MM.1S (cell line): Measurements from ENCODE around the gene SH3BP2.

Experiments used
- DNase-seq: peaks from one replicate; pipeline ENCODE4 v3.0.0-alpha.2; 2015
- H2AFZ ChIP-seq: fragments of 300-600 bp; sonication (generic); 2 replicates; pipeline ENCODE4 v1.6.0; 2016; ENCODE audit warnings: antibody characterized with exemption, low read length
- H3F3A ChIP-seq: fragments of 300-600 bp; sonication (generic); 2 replicates; pipeline ENCODE4 v1.6.1; 2016; ENCODE audit warnings: mild to moderate bottlenecking, antibody characterized with exemption, low read length, moderate library complexity, mixed read lengths; ENCODE audit not compliant: insufficient read depth
- H3K27ac ChIP-seq: fragments of 300-600 bp; sonication (generic); 2 replicates; pipeline ENCODE4 v1.5.1; 2016; ENCODE audit warnings: mild to moderate bottlenecking, low read length
- H3K27me3 ChIP-seq: fragments of 300-600 bp; sonication (generic); replicated peaks from 2 replicates; pipeline ENCODE4 v1.6.0; 2016; ENCODE audit warnings: low read length; ENCODE audit not compliant: insufficient read depth
- H3K36me3 ChIP-seq: fragments of 300-600 bp; sonication (generic); replicated peaks from 2 replicates; pipeline ENCODE4 v1.6.1; 2016; ENCODE audit warnings: mild to moderate bottlenecking, low read length, mixed read lengths; ENCODE audit not compliant: insufficient read depth
- H3K4me1 ChIP-seq: fragments of 300-600 bp; sonication (generic); 2 replicates; pipeline ENCODE4 v1.6.1; 2016; ENCODE audit warnings: low read length, mixed read lengths
- H3K4me2 ChIP-seq: fragments of 300-600 bp; sonication (generic); 2 replicates; pipeline ENCODE4 v1.6.0; 2016; ENCODE audit warnings: low read depth, low read length
- H3K4me3 ChIP-seq: fragments of 300-600 bp; sonication (generic); 2 replicates; pipeline ENCODE4 v1.5.1; 2016; ENCODE audit warnings: low read length, mixed read lengths
- H3K79me2 ChIP-seq: fragments of 300-600 bp; sonication (generic); 2 replicates; pipeline ENCODE4 v1.6.1; 2016; ENCODE audit warnings: mixed run types, low read length, mixed read lengths
- H3K9ac ChIP-seq: fragments of 300-600 bp; sonication (generic); 2 replicates; pipeline ENCODE4 v1.6.1; 2016; ENCODE audit warnings: low read length, mixed read lengths
- H3K9me2 ChIP-seq: fragments of 300-600 bp; sonication (generic); replicated peaks from 2 replicates; pipeline ENCODE4 v1.6.1; 2016; ENCODE audit warnings: mild to moderate bottlenecking, low read length, mixed read lengths; ENCODE audit not compliant: insufficient read depth
- H3K9me3 ChIP-seq: fragments of 300-600 bp; sonication (generic); replicated peaks from 2 replicates; pipeline ENCODE4 v1.6.1; 2016; ENCODE audit warnings: mild to moderate bottlenecking, low read length, mixed read lengths; ENCODE audit not compliant: insufficient read depth
- H4K20me1 ChIP-seq: fragments of 300-600 bp; sonication (generic); 2 replicates; pipeline ENCODE4 v1.6.1; 2016; ENCODE audit warnings: mild to moderate bottlenecking, low read length, moderate library complexity, mixed read lengths; ENCODE audit not compliant: insufficient read depth
- EZH2 ChIP-seq: fragments of 300-600 bp; sonication (generic); optimal IDR thresholded peaks from 2 replicates; pipeline ENCODE3; 2017; ENCODE audit warnings: low read depth, mild to moderate bottlenecking, antibody characterized with exemption, low read length, mixed read lengths
- EZH2phosphoT487 ChIP-seq: fragments of 300-600 bp; sonication (generic); IDR thresholded peaks from 2 replicates; pipeline ENCODE4 v1.6.1; 2018; ENCODE audit warnings: antibody characterized with exemption, low read length
- TF ChIP-seq, protein P1 (sequence below): fragments of 300-600 bp; sonication (generic); IDR thresholded peaks from 2 replicates; pipeline ENCODE4 v1.5.1; 2016; ENCODE audit warnings: antibody characterized with exemption, low read length, mixed read lengths

Gene SH3BP2

DNA sequence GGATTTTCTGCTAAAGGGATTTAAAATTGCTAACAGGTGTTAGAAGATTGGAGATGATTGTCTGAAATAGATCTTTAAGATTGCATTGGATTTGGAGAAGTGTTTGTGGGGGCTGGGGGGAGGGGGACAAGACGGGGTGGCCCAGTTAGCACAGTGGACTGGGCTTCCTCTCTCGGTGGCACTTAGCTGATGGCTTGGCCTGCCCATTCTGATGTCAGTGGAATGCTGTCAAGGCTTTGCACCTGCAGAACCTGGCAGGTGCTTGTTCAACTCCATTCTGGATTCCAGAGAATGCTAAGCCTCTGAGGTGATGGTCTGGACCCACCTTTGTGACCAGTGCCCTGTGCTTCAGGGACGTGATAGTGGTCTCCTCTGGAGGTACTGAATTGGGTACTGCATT, 94.5 kb downstream of the SH3BP2 start:
- H4K20me1 ChIP-seq = no peaks in the 10 kb centered on the region
- H3K27ac ChIP-seq = no peak overlapping the region
- H3K27me3 ChIP-seq = no peaks in the 10 kb centered on the region
- H3K79me2 ChIP-seq = no peaks in the 10 kb centered on the region
- H3K4me2 ChIP-seq = no peak overlapping the region
- H3K9me3 ChIP-seq = no peaks in the 10 kb centered on the region
- H3K4me1 ChIP-seq = no peaks in the 10 kb centered on the region
- no peak for DNase-seq
- TF ChIP-seq, protein P1, sequence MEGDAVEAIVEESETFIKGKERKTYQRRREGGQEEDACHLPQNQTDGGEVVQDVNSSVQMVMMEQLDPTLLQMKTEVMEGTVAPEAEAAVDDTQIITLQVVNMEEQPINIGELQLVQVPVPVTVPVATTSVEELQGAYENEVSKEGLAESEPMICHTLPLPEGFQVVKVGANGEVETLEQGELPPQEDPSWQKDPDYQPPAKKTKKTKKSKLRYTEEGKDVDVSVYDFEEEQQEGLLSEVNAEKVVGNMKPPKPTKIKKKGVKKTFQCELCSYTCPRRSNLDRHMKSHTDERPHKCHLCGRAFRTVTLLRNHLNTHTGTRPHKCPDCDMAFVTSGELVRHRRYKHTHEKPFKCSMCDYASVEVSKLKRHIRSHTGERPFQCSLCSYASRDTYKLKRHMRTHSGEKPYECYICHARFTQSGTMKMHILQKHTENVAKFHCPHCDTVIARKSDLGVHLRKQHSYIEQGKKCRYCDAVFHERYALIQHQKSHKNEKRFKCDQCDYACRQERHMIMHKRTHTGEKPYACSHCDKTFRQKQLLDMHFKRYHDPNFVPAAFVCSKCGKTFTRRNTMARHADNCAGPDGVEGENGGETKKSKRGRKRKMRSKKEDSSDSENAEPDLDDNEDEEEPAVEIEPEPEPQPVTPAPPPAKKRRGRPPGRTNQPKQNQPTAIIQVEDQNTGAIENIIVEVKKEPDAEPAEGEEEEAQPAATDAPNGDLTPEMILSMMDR = no peak
- no peak for TF ChIP-seq EZH2phosphoT487
- no peak for TF ChIP-seq EZH2
- H3F3A ChIP-seq = no peaks in the 10 kb centered on the region
- peaks cover 7% of the 10 kb centered on the region; the same call in 1 of the 2 replicates for H3K36me3 ChIP-seq
- no peak overlapping the region for H2AFZ ChIP-seq
- H3K4me3 ChIP-seq = no peak overlapping the region
- H3K9me2 ChIP-seq = no peaks in the 10 kb centered on the region
- no peak overlapping the region for H3K9ac ChIP-seq

DNA sequence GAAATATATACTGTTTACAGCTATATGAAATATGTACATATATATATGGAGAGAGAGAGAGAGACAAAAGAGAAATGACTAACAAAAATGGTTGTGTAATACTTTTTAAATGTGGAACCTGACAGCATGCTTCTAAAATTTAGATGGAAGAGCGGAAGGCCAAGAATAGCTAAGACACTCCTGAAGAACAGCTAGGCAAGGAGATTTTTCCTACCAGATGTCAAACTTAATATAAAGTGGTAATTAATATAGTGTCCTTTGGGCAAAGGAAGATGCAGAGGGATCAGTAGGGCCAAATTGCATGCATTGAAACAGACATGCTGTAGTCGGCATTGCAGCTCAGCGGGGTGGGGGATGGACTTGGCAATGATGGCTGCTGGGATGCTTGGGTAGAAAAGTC, 96.0 kb downstream of the SH3BP2 start:
- no peaks in the 10 kb centered on the region for H3K9me2 ChIP-seq
- H3K27me3 ChIP-seq = no peaks in the 10 kb centered on the region
- H3K4me3 ChIP-seq = no peak overlapping the region
- no peak for DNase-seq
- peaks cover 7% of the 10 kb centered on the region; the same call in 1 of the 2 replicates for H3K36me3 ChIP-seq
- H3K27ac ChIP-seq = no peak overlapping the region
- TF ChIP-seq EZH2 (no peak), EZH2phosphoT487 (no peak)
- TF ChIP-seq, protein P1 = no peak
- H4K20me1 ChIP-seq = no peaks in the 10 kb centered on the region
- no peak overlapping the region for H3K4me2 ChIP-seq
- no peak overlapping the region for H3K9ac ChIP-seq
- no peaks in the 10 kb centered on the region for H3K79me2 ChIP-seq
- H3K9me3 ChIP-seq = no peaks in the 10 kb centered on the region
- no peak overlapping the region for H2AFZ ChIP-seq
- H3K4me1 ChIP-seq = no peaks in the 10 kb centered on the region
- H3F3A ChIP-seq = no peaks in the 10 kb centered on the region
